HepG2 (cell line): ENCODE data around the gene CDX1. TPM values are rescaled to one million over a fixed set of nuclear protein-coding genes. Genes with fewer than 3 reads are reported as not detected.

Source experiments
- CEBPG ChIP-seq: IDR thresholded peaks from 2 replicates; pipeline ENCODE4 v1.6.1; 2016
- NFYC ChIP-seq: IDR thresholded peaks from 2 replicates; pipeline ENCODE4 v1.6.1; 2016; ENCODE audit warnings: missing genetic modification reagents, missing compliant biosample characterization
- ZMYM3 ChIP-seq: sonication (generic); formaldehyde crosslinking; IDR thresholded peaks from 2 replicates; pipeline ENCODE4 v1.5.1; 2020; ENCODE audit warnings: mild to moderate bottlenecking, missing genetic modification reagents
- ZNF160 ChIP-seq: sonication (generic); formaldehyde crosslinking; IDR thresholded peaks from 2 replicates; pipeline ENCODE4 v1.8.0; 2022; ENCODE audit warnings: mild to moderate bottlenecking, inconsistent platforms, missing genetic modification reagents
- ZNF605 ChIP-seq: sonication (generic); formaldehyde crosslinking; IDR thresholded peaks from 2 replicates; pipeline ENCODE4 v1.8.0; 2022; ENCODE audit warnings: mild to moderate bottlenecking, missing genetic modification reagents
- ZSCAN31 ChIP-seq: sonication (generic); formaldehyde crosslinking; IDR thresholded peaks from 2 replicates; pipeline ENCODE4 v1.5.0; 2020; ENCODE audit warnings: low read depth, mild to moderate bottlenecking, missing genetic modification reagents
- polyA plus RNA-seq, 8 experiments: library from polyadenylated mRNA; depleted of rRNA in 3 of 8; stranded (reverse) in 7 of 8; unstranded in 1 of 8; fragments of >200 nt; fragmentation: Illumina TruSeq in 4 of 8; extraction: Trizol in 4 of 8; gene quantifications; 2 replicates each; pipeline versions ENCODE4 v1.2.1 to v1.2.3, GENCODE V29; 2011 to 2016; ENCODE audit warnings: low read depth in 4 of 8, missing spikeins in 1 of 8, mixed read lengths in 1 of 8; ENCODE audit not compliant: insufficient read depth in 1 of 8
- total RNA-seq, 5 experiments: library from RNA; depleted of rRNA; stranded (reverse); fragments of >200 nt; fragmentation: Illumina TruSeq; extraction: Trizol; gene quantifications; 2 replicates each; pipeline ENCODE4 v1.2.3, GENCODE V29; 2016; ENCODE audit warnings: low read depth in 1 of 5
- TF ChIP-seq, protein P1 (sequence below): sonication (generic); formaldehyde crosslinking; IDR thresholded peaks from 2 replicates; pipeline ENCODE4 v1.5.0; 2020; ENCODE audit warnings: mild to moderate bottlenecking, low read depth, missing genetic modification reagents, borderline replicate concordance
- TF ChIP-seq, protein P2 (sequence below), 2 experiments: fragments of 450-650 bp in 1 of 2; sonication (generic) in 1 of 2; formaldehyde crosslinking in 1 of 2; IDR thresholded peaks; 2 replicates each; pipeline versions ENCODE4 v1.6.1 to v1.8.0; 2016 to 2022; ENCODE audit warnings: antibody characterized with exemption in 1 of 2, mild to moderate bottlenecking in 1 of 2, missing genetic modification reagents in 1 of 2
- TF ChIP-seq, protein P3 (sequence below): sonication (generic); formaldehyde crosslinking; IDR thresholded peaks from 2 replicates; pipeline ENCODE4 v1.4.0; 2020; ENCODE audit warnings: missing genetic modification reagents
- TF ChIP-seq, protein P4 (sequence below): IDR thresholded peaks from 2 replicates; pipeline ENCODE4 v1.6.1; 2018; ENCODE audit warnings: missing genetic modification reagents

Gene CDX1
- total and polyA plus RNA-seq, 2 of the 13 experiments (the other 11 are each of a cell fraction or from before 2014, with no cell fraction given): not detected

DNA sequence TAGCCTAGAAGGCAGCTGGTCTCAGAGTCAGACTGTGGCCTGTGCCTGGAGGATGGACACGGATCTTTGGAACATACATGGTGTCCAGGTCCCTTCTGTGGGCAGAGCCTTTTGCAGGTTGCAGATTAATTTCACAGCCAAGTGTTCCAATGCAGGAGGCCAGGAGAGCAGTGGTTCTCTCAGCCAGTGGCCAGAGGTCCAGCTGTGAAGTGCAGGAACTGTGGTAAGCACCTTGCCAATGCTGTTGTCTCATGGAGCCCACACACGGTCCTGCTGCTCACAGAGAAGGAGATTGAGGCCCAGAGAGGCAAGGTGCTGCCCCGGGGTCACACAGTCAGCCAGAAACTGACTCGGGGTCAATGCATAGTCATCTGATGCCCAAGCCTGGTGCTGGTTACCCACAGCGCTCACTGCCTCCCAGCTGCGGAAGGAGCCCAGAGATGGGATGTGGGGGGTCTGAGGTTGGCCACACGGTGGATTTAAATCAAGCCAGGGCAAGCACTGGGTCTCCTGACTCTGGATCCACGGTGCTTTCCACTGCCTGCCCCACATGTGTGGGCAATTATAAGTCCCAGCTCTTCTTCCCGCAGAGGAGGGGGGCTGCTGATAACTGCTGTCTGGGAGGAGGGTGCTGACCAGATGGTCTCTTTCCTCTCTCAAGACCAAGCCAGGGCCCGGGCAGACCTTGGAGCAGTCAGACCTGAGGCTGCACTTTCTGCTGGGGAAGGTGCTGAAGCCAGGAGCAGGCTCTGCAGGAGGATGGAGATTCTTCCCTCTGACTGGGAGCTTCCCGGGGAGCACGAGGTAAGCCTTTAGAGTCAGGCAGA is 13.7 kb upstream of the CDX1 start (continued):
- TF ChIP-seq, protein P1, sequence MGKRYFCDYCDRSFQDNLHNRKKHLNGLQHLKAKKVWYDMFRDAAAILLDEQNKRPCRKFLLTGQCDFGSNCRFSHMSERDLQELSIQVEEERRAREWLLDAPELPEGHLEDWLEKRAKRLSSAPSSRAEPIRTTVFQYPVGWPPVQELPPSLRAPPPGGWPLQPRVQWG (CRISPR knock-in tag): no peak
- TF ChIP-seq ZNF605 (CRISPR knock-in tag) (no peak), CEBPG (no peak), NFYC (no peak), ZNF160 (CRISPR knock-in tag) (no peak), ZMYM3 (CRISPR knock-in tag) (0 out of 2 replicates have a peak, but pooled peaks have one; percentile 11), ZSCAN31 (CRISPR knock-in tag) (no peak)
- TF ChIP-seq, protein P2, sequence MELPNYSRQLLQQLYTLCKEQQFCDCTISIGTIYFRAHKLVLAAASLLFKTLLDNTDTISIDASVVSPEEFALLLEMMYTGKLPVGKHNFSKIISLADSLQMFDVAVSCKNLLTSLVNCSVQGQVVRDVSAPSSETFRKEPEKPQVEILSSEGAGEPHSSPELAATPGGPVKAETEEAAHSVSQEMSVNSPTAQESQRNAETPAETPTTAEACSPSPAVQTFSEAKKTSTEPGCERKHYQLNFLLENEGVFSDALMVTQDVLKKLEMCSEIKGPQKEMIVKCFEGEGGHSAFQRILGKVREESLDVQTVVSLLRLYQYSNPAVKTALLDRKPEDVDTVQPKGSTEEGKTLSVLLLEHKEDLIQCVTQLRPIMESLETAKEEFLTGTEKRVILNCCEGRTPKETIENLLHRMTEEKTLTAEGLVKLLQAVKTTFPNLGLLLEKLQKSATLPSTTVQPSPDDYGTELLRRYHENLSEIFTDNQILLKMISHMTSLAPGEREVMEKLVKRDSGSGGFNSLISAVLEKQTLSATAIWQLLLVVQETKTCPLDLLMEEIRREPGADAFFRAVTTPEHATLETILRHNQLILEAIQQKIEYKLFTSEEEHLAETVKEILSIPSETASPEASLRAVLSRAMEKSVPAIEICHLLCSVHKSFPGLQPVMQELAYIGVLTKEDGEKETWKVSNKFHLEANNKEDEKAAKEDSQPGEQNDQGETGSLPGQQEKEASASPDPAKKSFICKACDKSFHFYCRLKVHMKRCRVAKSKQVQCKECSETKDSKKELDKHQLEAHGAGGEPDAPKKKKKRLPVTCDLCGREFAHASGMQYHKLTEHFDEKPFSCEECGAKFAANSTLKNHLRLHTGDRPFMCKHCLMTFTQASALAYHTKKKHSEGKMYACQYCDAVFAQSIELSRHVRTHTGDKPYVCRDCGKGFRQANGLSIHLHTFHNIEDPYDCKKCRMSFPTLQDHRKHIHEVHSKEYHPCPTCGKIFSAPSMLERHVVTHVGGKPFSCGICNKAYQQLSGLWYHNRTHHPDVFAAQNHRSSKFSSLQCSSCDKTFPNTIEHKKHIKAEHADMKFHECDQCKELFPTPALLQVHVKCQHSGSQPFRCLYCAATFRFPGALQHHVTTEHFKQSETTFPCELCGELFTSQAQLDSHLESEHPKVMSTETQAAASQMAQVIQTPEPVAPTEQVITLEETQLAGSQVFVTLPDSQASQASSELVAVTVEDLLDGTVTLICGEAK (IDR thresholded peaks at IDR 0.05): no peak
- TF ChIP-seq, protein P2 (CRISPR knock-in tag; IDR thresholded peaks at IDR 0.05): no peak
- TF ChIP-seq, protein P3, sequence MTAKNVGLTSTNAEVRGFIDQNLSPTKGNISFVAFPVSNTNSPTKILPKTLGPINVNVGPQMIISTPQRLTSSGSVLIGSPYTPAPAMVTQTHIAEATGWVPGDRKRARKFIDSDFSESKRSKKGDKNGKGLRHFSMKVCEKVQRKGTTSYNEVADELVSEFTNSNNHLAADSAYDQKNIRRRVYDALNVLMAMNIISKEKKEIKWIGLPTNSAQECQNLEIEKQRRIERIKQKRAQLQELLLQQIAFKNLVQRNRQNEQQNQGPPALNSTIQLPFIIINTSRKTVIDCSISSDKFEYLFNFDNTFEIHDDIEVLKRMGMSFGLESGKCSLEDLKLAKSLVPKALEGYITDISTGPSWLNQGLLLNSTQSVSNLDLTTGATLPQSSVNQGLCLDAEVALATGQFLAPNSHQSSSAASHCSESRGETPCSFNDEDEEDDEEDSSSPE (CRISPR knock-in tag): no peak
- TF ChIP-seq, protein P4, sequence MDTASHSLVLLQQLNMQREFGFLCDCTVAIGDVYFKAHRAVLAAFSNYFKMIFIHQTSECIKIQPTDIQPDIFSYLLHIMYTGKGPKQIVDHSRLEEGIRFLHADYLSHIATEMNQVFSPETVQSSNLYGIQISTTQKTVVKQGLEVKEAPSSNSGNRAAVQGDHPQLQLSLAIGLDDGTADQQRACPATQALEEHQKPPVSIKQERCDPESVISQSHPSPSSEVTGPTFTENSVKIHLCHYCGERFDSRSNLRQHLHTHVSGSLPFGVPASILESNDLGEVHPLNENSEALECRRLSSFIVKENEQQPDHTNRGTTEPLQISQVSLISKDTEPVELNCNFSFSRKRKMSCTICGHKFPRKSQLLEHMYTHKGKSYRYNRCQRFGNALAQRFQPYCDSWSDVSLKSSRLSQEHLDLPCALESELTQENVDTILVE (CRISPR knock-in tag): no peak
